Kidney epithelial cell (primary cell): ENCODE measurements around the gene THSD4. TPM values are rescaled to one million over a fixed set of nuclear protein-coding genes. Genes with fewer than 3 reads are reported as not detected.

Source experiments
- DNase-seq: peaks from one replicate; pipeline ENCODE4 v3.0.0-alpha.2; 2010; ENCODE audit warnings: low read depth
- H3K27me3 ChIP-seq: 2 replicates; pipeline ENCODE4 v1.6.0; 2011; ENCODE audit warnings: low read length; ENCODE audit not compliant: control insufficient read depth, insufficient read depth
- H3K36me3 ChIP-seq: 2 replicates; pipeline ENCODE4 v1.5.1; 2011; ENCODE audit warnings: low read length; ENCODE audit not compliant: control insufficient read depth, insufficient read depth
- H3K4me3 ChIP-seq: 2 replicates; pipeline ENCODE4 v1.5.1; 2011; ENCODE audit warnings: low read depth, mild to moderate bottlenecking, control low read depth, low read length
- CTCF ChIP-seq: IDR thresholded peaks from 2 replicates; pipeline ENCODE4 v1.5.1; 2011; ENCODE audit warnings: mild to moderate bottlenecking, moderate library complexity, low read length, control low read depth, inconsistent platforms; ENCODE audit not compliant: insufficient read depth, poor library complexity, severe bottlenecking
- total RNA-seq: library from RNA; depleted of rRNA; stranded (reverse); fragments of >200 nt; gene quantifications from 2 replicates; pipeline ENCODE4 v1.2.3, GENCODE V29; 2015

Gene THSD4
- total RNA-seq, 1 donor from 2014 or later = 17.7 TPM

GRCh38 chr15:71545923-71546322 is 430.7 kb downstream of the THSD4 start:
- no peak for TF ChIP-seq CTCF
- no peak for DNase-seq
- H3K36me3 ChIP-seq = no peaks in the 10 kb centered on the region
- no peaks in the 10 kb centered on the region for H3K27me3 ChIP-seq
- no peak overlapping the region for H3K4me3 ChIP-seq

- H3K4me3 ChIP-seq = no peak overlapping the region
- no peak for DNase-seq
- H3K36me3 ChIP-seq = no peaks in the 10 kb centered on the region
- no peak for TF ChIP-seq CTCF
- H3K27me3 ChIP-seq = no peaks in the 10 kb centered on the region
Observed at GRCh38 chr15:71547011-71547410, 431.7 kb downstream of the THSD4 start.

- Histone ChIP-seq H3K27me3 (no peaks in the 10 kb centered on the region), H3K36me3 (no peaks in the 10 kb centered on the region), H3K4me3 (no peak overlapping the region)
- no peak for TF ChIP-seq CTCF
- DNase-seq = no peak
Observed at GRCh38 chr15:71548401-71548807, 433.1 kb downstream of the THSD4 start.

- DNase-seq = no peak
- H3K36me3 ChIP-seq = no peaks in the 10 kb centered on the region
- no peak for TF ChIP-seq CTCF
- H3K27me3 ChIP-seq = no peaks in the 10 kb centered on the region
- no peak overlapping the region for H3K4me3 ChIP-seq
Observed at GRCh38 chr15:71549091-71549490, 433.8 kb downstream of the THSD4 start.

GRCh38 chr15:71549697-71550096 is 434.4 kb downstream of the THSD4 start:
- Histone ChIP-seq H3K4me3 (no peak overlapping the region), H3K27me3 (no peaks in the 10 kb centered on the region), H3K36me3 (no peaks in the 10 kb centered on the region)
- TF ChIP-seq CTCF = no peak
- DNase-seq = no peak

- Histone ChIP-seq H3K36me3 (no peaks in the 10 kb centered on the region), H3K27me3 (no peaks in the 10 kb centered on the region), H3K4me3 (no peak overlapping the region)
- TF ChIP-seq CTCF = no peak
- DNase-seq = no peak
Observed at GRCh38 chr15:71551566-71551965, 436.3 kb downstream of the THSD4 start.
